GM10266 (cell line): ENCODE data around the gene LPAR1.
A peak's percentile ranks its signal among the peaks of the same experiment; 100 is the strongest.

Experiments used
- DNase-seq: peaks from one replicate; pipeline ENCODE4 v3.0.0; 2012; ENCODE audit errors: extremely low spot score
- CTCF ChIP-seq: IDR thresholded peaks from 2 replicates; pipeline ENCODE4 v1.5.1; 2012; ENCODE audit warnings: mild to moderate bottlenecking, low read depth; ENCODE audit not compliant: control insufficient read depth, insufficient read depth; ENCODE audit errors: missing control alignments

Gene LPAR1

GRCh38 chr9:111037708-111038330, 451 bp downstream of the LPAR1 start:
- DNase-seq, result peak; percentile 68
- peak; percentile 49 for TF ChIP-seq CTCF

GRCh38 chr9:111037356-111037707, 938 bp downstream of the LPAR1 start:
- no peak for TF ChIP-seq CTCF
- no peak for DNase-seq

GRCh38 chr9:111036946-111037345, 1.3 kb downstream of the LPAR1 start:
- DNase-seq, result no peak
- TF ChIP-seq CTCF, result no peak

- peak; percentile 20 for TF ChIP-seq CTCF
- no peak for DNase-seq
Observed at GRCh38 chr9:111036429-111036789, 1.9 kb downstream of the LPAR1 start.

GRCh38 chr9:111035543-111036428, 2.5 kb downstream of the LPAR1 start:
- DNase-seq, result no peak
- TF ChIP-seq CTCF, result no peak

- TF ChIP-seq CTCF, result no peak
- DNase-seq, result no peak
Observed at GRCh38 chr9:111034898-111035539, 3.3 kb downstream of the LPAR1 start.

- no peak for TF ChIP-seq CTCF
- DNase-seq, result no peak
Observed at GRCh38 chr9:111034170-111034897, 3.9 kb downstream of the LPAR1 start.
